GM18870 (cell line): ENCODE results near the gene ZFHX3.
A peak's percentile ranks its signal among the peaks of the same experiment; 100 is the strongest.

Experiments used
- ATAC-seq: cut with Tn5 transposase; IDR thresholded peaks from one replicate; pipeline ENCODE4 v1.9.1; 2021; ENCODE audit warnings: moderate library complexity; ENCODE audit not compliant: unreplicated experiment

The ZFHX3 gene

DNA sequence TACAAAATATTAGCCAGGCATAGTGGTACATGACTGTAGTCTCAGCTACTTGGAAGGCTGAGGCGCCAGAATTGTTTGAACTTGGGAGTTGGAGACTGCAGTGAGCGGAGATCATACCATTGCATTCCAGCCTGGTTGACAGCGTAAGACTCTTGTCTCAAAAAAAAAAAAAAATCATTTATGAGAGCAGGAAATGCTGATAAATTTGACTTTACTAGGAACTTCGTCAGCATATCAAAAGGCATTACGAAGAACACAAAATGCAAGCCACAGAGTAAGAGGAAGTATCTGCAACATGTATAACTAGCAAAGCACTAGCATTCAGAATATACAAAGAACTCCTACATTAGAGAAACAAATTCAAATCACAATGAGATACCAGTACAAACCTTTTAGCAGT, 279.3 kb downstream of the ZFHX3 start:
- ATAC-seq = no peak

DNA sequence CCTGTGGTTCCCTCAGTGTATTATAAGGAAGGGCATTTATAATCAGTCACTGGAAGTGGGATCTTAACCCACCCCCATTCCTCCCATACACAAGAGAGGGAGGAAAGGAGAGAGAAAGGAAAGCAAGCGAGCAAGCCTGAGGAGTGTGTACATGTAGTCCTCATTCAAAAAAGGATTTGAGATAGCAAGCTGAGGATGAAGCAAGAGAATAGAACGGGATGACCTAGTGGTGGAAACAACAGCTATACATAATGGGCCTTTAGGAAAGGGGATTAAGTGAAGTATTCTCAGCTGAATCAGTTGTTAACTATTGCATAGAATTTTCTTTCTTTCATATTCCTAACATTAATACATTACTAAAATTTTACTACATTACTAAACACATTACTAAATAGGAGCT, 281.4 kb downstream of the ZFHX3 start:
- ATAC-seq = no peak

DNA sequence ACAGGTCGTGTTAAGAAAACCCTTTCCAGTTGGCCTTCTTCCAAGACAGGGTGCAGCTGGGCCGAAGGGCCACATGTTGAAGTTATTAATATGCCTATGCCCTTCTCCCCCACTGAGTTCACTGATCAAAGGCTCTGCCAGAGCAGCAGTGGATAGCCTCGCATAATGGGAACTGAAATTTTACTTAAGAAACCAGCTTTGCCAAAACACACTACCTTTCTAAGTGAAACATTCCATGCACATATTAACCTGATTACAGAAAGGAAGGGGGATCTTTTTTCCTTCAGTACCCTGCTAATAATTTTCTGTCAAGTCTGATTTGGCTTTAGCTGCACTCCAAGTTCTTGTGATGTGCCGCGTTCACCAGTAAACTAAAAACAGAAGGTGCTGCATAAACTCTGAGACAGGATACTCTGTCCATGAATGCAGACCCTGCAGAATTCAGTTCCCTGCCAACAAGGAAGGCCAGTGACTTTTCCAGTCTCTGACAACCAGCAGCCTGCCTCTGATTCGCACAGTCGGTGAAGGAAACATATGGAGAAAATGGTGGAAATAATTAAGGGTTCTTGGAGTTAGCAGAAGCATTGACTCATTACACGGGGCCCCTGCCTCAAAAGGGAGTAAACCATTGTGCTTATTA, 283.8 kb downstream of the ZFHX3 start:
- ATAC-seq = no peak

DNA sequence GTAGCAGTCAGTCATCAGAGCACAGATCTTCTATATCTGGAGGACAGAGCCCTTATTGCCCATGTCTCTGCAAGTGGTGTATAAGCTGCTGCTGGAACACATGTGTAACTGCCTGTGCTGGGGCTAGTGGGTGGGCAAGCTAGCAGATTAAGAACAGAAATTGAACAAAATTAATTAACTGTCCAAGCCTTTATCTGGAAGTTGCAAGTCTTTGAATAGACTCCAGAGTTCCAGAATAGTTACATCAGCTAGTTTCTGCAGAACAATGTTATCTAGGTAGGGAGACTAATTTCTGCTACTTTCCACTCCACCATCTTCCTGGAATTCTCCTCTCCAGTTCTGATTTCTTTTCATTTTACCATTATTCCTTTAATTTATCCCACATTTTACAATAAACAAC, 287.3 kb downstream of the ZFHX3 start:
- no peak for ATAC-seq

DNA sequence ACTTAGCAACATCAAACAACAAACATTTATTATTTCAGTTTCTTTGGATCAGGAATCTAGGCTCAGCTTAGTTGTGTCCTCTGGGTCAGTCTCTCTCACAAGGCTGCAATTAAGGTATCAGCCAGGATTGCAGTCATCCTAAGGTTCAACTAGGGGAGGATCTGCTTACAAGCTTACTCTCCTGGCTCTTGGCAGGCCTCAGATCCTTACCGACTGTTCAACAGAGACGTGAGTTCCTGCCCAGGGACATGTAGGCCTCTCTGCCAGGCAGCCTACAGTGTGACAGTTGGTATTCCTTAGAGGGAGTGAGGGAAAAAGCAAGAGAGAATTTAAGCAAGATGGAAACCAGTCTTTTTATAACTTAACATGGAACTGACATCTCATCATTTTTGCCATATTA, 294.0 kb downstream of the ZFHX3 start:
- no peak for ATAC-seq

DNA sequence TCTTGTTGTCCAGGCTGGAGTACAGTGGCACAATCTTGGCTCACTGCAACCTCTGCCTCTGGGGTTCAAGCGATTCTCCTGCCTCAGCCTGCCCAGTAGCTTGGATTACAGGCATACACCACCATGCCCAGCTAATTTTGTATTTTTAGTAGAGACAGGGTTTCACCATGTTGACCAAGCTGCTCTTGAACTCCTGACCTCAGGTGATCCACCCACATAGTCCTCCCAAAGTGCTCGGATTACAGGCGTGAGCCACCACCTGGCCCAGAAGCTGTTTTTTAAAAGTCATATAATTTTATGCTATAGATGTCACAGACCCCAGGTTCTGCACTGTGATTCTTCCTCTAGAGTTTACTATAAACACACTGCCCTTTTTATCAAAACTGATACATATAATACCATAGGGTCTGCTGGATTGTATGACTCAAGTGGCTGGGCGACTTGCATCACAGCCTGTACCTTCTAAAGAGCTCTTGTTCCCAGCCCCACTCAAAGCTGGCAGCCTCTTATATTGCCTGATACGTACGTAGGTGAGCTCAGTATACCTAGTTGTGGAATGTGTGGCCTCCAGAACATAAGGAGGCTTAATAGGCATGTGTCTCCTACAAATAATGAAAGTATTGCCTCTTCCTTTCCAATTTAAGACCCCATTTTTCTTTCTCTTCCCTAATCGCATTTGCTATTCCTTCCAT, 295.8 kb downstream of the ZFHX3 start:
- ATAC-seq = no peak

DNA sequence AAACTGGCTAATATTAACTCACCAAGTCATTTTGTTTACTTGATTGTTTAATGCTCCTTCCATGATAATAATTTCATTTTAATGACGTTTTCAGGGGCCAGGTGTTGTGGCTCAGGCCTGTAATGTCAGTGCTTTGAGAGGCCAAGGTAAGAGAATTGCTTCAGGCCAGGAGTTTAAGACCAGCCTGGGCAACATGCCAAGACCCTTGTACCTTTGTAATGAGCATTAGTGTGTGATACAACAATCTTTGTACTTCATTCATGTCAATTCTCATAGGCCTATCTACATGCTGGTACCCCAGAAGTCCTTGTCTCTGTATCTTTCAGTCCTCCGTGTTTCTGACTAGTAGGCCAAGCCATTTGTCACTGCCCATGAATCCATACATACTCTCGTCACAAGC, 296.9 kb downstream of the ZFHX3 start:
- no peak for ATAC-seq

DNA sequence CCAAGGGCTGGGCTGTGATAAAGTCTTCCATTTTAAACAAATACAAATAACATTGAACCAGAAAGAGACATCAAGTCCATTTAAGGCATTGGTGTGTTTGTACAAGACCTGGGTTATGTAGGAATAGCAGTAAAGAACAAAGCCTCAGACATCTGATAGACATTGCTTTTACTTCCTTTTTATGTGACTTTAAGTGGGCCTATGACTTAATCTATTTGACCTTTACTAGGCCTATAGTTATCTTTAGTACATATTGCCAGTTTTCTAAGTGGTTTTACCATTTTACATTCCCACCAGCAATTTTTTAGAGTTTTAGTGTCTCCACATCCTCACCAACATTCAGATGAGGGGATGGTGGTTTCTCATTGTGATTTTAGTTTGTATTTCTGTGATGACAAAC, 298.8 kb downstream of the ZFHX3 start:
- no peak for ATAC-seq

DNA sequence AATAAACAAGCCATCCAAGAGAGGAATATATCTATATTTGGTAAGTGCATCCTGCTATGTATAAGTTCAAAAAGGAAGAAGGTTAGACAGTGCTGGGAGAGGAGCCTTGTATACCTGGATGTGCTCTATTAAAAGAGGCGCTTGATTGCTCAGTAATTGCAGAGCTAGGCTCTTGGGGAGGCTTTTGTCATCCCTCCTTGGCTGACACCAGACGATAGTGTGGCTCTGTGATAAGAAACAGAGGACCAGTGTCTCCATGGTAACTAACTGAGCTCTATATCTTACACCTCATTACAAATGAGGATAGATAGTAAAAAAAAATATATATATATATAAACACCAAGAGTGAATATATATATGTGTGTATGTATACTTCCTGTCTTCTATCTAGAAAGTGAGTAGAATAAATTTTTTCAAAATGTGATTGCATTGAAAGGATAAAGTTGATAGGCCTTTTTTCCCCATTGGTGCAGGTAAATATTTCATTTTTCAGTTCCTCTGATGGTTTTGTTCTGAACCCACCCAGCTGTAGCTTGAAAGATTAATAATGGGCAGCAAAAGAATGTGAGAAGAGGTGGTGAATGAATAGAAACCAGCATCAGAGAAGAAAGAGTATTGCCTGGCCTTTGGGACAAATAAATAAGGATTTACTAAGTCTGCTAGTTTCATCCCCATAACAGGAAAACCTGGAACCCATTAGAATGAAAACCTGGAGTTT, 303.7 kb downstream of the ZFHX3 start:
- no peak for ATAC-seq

DNA sequence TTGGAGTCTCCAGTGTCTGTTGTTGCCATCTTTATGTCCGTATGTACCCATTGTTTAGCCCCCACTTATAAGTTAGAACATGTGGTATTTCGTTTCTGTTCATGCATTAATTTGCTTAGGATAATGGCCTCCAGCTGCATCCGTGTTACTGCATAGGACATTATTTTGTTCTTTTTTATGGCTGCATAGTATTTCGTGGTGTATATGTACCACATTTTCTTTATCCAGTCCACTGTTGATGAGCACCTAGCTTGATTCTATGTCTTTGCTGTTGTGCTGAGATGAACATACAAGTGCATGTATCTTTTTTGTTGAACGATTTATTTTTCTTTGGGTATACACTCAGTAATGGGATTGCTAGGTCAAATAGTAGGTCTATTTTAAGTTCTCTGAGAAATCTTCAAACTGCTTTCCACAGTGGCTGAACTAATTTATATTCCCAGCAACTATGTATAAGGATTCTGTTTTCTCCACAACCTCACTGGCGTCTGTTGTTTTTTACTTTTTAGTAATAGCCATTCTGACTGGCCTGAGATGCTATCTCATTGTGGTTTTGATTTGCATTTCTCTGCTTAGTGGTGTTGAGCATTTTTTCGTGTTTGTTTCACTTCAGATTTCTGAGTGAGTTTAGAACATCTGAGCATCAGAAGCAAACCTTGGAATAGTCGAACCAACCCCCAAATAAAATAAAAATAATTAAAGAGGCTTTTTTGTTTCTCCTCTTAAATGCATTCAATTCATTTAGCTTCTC, 304.7 kb downstream of the ZFHX3 start:
- ATAC-seq = peak; percentile 88

DNA sequence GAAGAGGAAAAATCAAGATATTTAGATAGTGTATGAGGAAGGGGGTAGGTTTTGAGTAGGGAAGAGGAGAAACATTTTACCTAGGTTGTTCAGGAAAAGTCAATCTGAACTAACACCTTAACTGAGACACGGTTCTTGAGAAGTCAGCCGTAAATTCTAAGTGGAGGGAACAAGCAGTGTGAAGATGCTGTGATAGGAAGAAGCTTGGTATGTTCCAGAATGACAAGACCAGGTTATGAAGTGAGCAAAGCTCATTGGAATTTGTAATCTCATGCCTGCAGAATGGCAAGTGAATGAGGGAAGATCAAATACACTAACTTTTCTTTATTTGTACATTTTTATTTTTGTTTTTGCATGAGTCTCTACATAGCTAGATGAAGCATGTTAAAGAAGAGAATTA, 307.6 kb downstream of the ZFHX3 start:
- no peak for ATAC-seq

DNA sequence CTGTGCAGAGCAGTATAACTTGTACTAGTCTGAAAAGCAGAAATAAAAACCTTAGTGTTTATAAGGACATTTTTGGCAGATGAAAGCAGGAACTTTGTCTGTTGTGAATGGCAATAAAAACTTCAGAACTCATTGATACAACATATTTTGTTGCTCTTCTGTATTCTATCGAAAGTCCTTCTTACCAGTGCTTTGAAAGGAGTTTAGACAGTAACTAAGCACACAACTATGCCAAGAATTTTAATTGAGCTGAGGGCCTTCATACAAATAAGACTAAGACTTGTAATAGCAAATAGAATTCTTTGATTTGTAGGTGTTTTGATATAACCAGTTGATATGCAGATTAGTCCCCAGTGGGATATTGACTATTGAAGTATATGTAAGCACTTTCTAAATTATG, 308.4 kb downstream of the ZFHX3 start:
- no peak for ATAC-seq

DNA sequence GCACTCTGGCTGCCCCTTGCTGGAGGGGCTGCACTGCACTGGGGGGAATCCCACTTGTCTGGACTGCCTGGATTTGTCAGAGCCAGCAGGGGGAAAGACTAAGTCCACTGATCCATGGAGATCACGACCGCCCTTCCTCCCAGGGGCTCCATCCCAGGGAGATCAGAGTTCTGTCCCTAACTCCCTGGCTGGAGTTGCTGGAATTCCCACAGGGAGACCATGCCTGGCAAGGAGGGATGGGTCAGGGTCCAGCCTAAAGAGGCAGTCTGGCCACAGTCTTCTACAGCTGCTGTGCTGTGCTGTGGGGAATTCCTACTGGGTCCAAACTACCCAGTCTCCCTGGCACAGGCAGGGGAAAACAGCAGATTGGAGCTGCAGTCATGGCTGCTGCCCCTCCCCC, 311.9 kb downstream of the ZFHX3 start:
- ATAC-seq = no peak
